Neural cell (in vitro differentiated cells): ENCODE measurements around the gene LIN7B. TPM values are rescaled to one million over a fixed set of nuclear protein-coding genes. Genes with fewer than 3 reads are reported as not detected.

Source experiments
- H2AFZ ChIP-seq: fragments of 200-600, 300-800 bp; sonication (generic), shearing (Covaris generic); 2 replicates; pipeline ENCODE4 v1.6.0; 2014; ENCODE audit warnings: low read depth, mild to moderate bottlenecking, antibody characterized with exemption, low read length, moderate library complexity
- H3F3A ChIP-seq: fragments of 200-600 bp; shearing (Covaris generic); 2 replicates; pipeline ENCODE4 v1.6.1; 2016; ENCODE audit warnings: mild to moderate bottlenecking, moderate library complexity, mixed read lengths, antibody characterized with exemption, low read length; ENCODE audit not compliant: insufficient read depth, poor library complexity, severe bottlenecking
- H3K27ac ChIP-seq: fragments of 200-600, 300-800 bp; sonication (generic), shearing (Covaris generic); 2 replicates; pipeline ENCODE4 v1.5.1; 2014; ENCODE audit warnings: mild to moderate bottlenecking, low read length, moderate library complexity
- H3K27me3 ChIP-seq: fragments of 300-800, 200-600 bp; sonication (generic), shearing (Covaris generic); 2 replicates; pipeline ENCODE4 v1.6.0; 2014; ENCODE audit warnings: mild to moderate bottlenecking, low read depth, low read length, moderate library complexity; ENCODE audit not compliant: insufficient read depth
- H3K36me3 ChIP-seq: fragments of 300-800, 200-600 bp; sonication (generic), shearing (Covaris generic); 2 replicates; pipeline ENCODE4 v1.5.1; 2014; ENCODE audit warnings: mild to moderate bottlenecking, antibody characterized with exemption, low read length, moderate library complexity; ENCODE audit not compliant: insufficient read depth
- H3K4me2 ChIP-seq: fragments of 300-800, 200-600 bp; sonication (generic), shearing (Covaris generic); 2 replicates; pipeline ENCODE4 v1.6.0; 2014; ENCODE audit warnings: mild to moderate bottlenecking, low read length
- H3K4me3 ChIP-seq: fragments of 300-800, 200-600 bp; sonication (generic), shearing (Covaris generic); 2 replicates; pipeline ENCODE4 v1.5.1; 2014; ENCODE audit warnings: mild to moderate bottlenecking, low read length, moderate library complexity
- H3K79me2 ChIP-seq: fragments of 200-600 bp; shearing (Covaris generic); replicated peaks from 2 replicates; pipeline ENCODE4 v1.6.0; 2014; ENCODE audit warnings: mild to moderate bottlenecking, low read length, moderate library complexity; ENCODE audit not compliant: insufficient read depth
- H3K9ac ChIP-seq: fragments of 300-800, 200-600 bp; sonication (generic), shearing (Covaris generic); 2 replicates; pipeline ENCODE4 v1.6.1; 2016; ENCODE audit warnings: mild to moderate bottlenecking, low read length, mixed read lengths
- H3K9me2 ChIP-seq: fragments of 200-600 bp; shearing (Covaris generic); 2 replicates; pipeline ENCODE4 v1.6.1; 2016; ENCODE audit warnings: mild to moderate bottlenecking, low read length, mixed read lengths; ENCODE audit not compliant: insufficient read depth
- H3K9me3 ChIP-seq: fragments of 200-600, 300-800 bp; sonication (generic), shearing (Covaris generic); 2 replicates; pipeline ENCODE4 v1.6.1; 2016; ENCODE audit warnings: mild to moderate bottlenecking, mixed run types, low read length, moderate library complexity, mixed read lengths
- H4K20me1 ChIP-seq: fragments of 200-600 bp; shearing (Covaris generic); 2 replicates; pipeline ENCODE4 v1.6.1; 2016; ENCODE audit warnings: mild to moderate bottlenecking, mixed run types; ENCODE audit not compliant: insufficient read depth
- CTCF ChIP-seq: fragments of 450-650 bp; IDR thresholded peaks from 2 replicates; pipeline ENCODE4 v1.5.1; 2014; ENCODE audit warnings: antibody characterized with exemption, mild to moderate bottlenecking, moderate library complexity; ENCODE audit not compliant: poor library complexity, severe bottlenecking
- EP300 ChIP-seq: fragments of 450-650 bp; conservative IDR thresholded peaks from 2 replicates; pipeline ENCODE4 v1.6.1; 2014; ENCODE audit warnings: antibody characterized with exemption, mild to moderate bottlenecking, moderate library complexity; ENCODE audit not compliant: poor library complexity, severe bottlenecking
- EZH2 ChIP-seq: fragments of 200-600, 300-800 bp; shearing (Covaris generic), sonication (generic); IDR thresholded peaks from 2 replicates; pipeline ENCODE4 v1.6.1; 2014; ENCODE audit warnings: antibody characterized with exemption, low read length, borderline replicate concordance, mild to moderate bottlenecking; ENCODE audit not compliant: insufficient read depth, poor library complexity, severe bottlenecking
- MXI1 ChIP-seq: fragments of 450-650 bp; conservative IDR thresholded peaks from 2 replicates; pipeline ENCODE4 v1.6.1; 2014; ENCODE audit warnings: antibody characterized with exemption, mild to moderate bottlenecking; ENCODE audit not compliant: poor library complexity, severe bottlenecking
- RAD21 ChIP-seq: fragments of 450-650 bp; conservative IDR thresholded peaks from 2 replicates; pipeline ENCODE4 v1.6.1; 2014; ENCODE audit warnings: antibody characterized with exemption, mild to moderate bottlenecking, moderate library complexity
- REST ChIP-seq: IDR thresholded peaks from 2 replicates; pipeline ENCODE4 v1.6.1; 2012; ENCODE audit warnings: borderline replicate concordance
- SMC3 ChIP-seq: fragments of 450-650 bp; conservative IDR thresholded peaks from 2 replicates; pipeline ENCODE4 v1.6.1; 2014; ENCODE audit warnings: antibody characterized with exemption, mild to moderate bottlenecking, moderate library complexity; ENCODE audit not compliant: poor library complexity
- TAF1 ChIP-seq: IDR thresholded peaks from 2 replicates; pipeline ENCODE4 v1.6.1; 2012; ENCODE audit warnings: low read depth
- polyA plus RNA-seq: library from polyadenylated mRNA; depleted of rRNA; stranded (reverse); fragments of >200 nt; gene quantifications from 2 replicates; pipeline ENCODE4 v1.2.3, GENCODE V29; 2014

LIN7B gene
- polyA plus RNA-seq, 1 donor from 2014 or later = 88.7 TPM

GRCh38 chr19:49097453-49098288 lies 16.5 kb upstream of the LIN7B start:
- no peaks in the 10 kb centered on the region for H3K36me3 ChIP-seq
- H3K4me3 ChIP-seq = no peak overlapping the region
- H3K27me3 ChIP-seq = no peaks in the 10 kb centered on the region
- H2AFZ ChIP-seq = no peak overlapping the region
- no peaks in the 10 kb centered on the region for H3F3A ChIP-seq
- H3K79me2 ChIP-seq = no peaks in the 10 kb centered on the region
- H3K9me3 ChIP-seq = no peaks in the 10 kb centered on the region
- no peaks in the 10 kb centered on the region for H3K9me2 ChIP-seq
- H3K4me2 ChIP-seq = no peak overlapping the region
- TF ChIP-seq MXI1 (no peak), SMC3 (peak; percentile 79), REST (no peak), CTCF (peak; percentile 96), RAD21 (peak; percentile 86)
- no peak overlapping the region for H3K27ac ChIP-seq
- H3K9ac ChIP-seq = no peak overlapping the region
- H4K20me1 ChIP-seq = peaks cover 4% of the 10 kb centered on the region

- H3K4me3 ChIP-seq = no peak overlapping the region
- no peaks in the 10 kb centered on the region for H3F3A ChIP-seq
- no peaks in the 10 kb centered on the region for H3K79me2 ChIP-seq
- H3K36me3 ChIP-seq = no peaks in the 10 kb centered on the region
- no peaks in the 10 kb centered on the region for H3K9me2 ChIP-seq
- no peaks in the 10 kb centered on the region for H3K9me3 ChIP-seq
- H3K4me2 ChIP-seq = no peak overlapping the region
- H3K27me3 ChIP-seq = no peaks in the 10 kb centered on the region
- no peak overlapping the region for H3K9ac ChIP-seq
- peaks cover 4% of the 10 kb centered on the region for H4K20me1 ChIP-seq
- no peak overlapping the region for H3K27ac ChIP-seq
- TF ChIP-seq EZH2 (no peak), CTCF (no peak), TAF1 (no peak), EP300 (no peak), REST (no peak), SMC3 (no peak)
- H2AFZ ChIP-seq = no peak overlapping the region
Observed at GRCh38 chr19:49098795-49099194, 15.4 kb upstream of the LIN7B start.
